Measurements from ENCODE around the gene CAPN13. TPM values are rescaled to one million over a fixed set of nuclear protein-coding genes. Genes with fewer than 3 reads are reported as not detected.

Gene CAPN13
- total RNA-seq, 1 experiment from 2014 or later, result not detected

DNA sequence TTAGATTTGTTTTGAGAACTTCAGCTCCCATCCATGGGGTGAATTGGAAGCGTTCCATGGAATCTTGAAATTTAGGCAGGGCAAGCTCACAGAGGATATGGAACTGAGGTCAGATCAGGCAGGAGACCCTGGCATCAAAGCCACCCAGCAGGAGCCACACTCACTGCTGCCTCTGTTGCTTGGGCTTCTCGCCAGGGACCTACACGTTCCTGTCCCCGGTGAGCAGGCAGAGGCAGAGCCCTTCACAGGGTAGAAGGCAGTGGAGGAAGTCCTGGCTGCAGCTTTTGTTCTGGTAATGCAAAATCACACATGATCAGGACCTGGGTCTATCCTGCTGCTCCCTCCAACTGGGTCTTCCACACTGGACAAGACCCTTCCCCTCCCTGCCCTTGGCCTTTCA lies 42.1 kb downstream of the CAPN13 start:
- no peak for DNase-seq (ENCODE audit: low read depth)

DNA sequence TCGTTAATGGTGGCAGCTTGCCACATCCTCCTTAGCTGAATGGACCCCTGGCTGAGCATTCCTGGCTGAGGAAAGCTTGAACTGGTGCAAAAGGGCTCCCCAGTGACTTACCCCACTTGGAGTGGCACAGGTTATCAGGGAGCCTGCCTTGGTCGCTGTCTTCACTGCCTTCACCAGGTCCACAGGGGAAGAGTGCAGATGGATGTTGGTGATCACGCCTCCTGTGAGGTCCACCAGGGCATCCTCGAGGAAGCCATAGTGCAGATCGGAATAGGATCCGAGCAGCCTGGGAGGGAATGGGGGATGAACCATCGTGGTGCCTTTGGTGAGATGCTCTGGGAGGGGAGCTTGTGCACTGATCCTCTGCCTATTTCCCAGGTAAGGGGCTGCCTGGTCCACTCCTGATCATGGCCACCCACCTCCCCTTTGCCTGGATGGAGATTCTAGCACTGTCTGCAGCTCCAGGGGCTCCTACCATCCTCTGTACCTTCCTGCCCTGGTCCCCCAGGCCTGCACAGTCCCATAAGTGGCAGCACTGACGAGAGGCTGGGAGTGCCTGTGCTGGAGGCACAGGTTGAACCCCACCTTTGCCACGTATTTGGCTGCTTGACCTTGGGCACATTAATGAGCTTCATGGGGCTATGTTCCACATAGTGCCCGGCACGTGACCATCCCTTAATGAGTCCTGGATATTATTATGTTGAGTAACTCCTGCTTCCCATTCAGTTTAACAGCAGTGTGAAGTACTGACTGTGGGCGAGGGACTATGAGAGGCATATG lies 43.0 kb downstream of the CAPN13 start:
- no peak for DNase-seq (ENCODE audit: low read depth)

DNA sequence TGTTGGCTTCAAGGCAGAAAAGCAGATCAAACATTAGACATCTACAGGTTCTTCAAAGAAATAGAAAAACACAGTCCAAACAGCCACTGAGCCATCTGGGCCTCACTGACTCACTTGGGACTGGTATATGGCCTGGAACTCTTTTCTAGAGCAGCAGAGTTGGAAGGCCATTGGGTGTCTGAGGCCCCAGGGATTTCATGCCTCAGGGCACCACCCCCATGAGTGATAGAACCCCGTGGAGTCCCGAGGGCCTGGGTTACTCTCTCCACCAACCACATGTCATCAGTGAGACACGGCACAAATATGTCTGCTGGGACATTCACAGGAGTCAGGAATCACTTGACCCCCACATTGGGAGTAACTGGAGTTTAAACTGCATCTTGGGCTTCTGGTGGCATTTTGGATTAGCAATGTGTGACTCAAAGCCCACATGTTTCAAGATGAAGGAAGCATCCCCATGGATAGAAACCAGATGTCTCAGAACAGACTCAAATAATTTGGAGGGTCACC lies 44.0 kb downstream of the CAPN13 start:
- no peak for DNase-seq (ENCODE audit: low read depth)

DNA sequence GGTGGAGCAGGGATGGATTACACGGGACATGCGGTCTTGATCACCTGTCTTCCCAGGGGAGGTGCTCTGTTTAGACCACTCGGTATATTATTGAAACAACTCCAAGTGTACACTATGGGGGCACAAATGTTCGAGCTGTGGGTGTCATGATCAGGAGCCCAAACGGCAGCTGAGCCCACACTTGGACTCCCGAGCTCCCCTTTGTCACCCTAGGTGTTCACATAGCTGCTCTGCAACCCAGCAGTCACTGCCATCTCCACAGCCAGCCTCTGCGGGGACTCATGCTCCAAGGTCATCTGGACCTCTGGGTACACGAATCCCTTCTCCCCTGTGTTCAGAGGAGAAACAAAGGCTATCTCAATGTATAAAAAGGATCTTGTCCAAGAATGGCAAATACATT lies 46.0 kb downstream of the CAPN13 start:
- DNase-seq (ENCODE audit: low read depth), result no peak

DNA sequence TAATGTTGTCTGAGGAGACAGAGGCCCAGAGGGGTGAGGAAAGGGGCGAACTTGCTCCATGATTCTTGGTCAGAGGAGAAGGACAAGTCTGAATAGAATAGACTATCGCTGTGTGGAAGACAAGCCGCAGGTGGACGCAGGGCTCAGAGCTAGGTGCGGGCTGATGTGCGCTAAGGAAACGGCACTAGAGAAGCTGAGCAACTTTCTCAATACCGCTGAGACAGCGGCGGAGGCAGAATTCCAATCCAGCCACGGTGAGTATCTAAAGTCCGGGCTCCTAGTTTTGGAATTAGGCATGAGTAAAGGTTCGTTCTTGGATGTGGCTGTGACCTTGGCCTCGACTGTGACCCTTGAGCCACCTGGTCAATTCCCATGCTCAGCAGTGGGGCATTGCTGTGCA lies 47.8 kb downstream of the CAPN13 start:
- DNase-seq (ENCODE audit: low read depth), result no peak

DNA sequence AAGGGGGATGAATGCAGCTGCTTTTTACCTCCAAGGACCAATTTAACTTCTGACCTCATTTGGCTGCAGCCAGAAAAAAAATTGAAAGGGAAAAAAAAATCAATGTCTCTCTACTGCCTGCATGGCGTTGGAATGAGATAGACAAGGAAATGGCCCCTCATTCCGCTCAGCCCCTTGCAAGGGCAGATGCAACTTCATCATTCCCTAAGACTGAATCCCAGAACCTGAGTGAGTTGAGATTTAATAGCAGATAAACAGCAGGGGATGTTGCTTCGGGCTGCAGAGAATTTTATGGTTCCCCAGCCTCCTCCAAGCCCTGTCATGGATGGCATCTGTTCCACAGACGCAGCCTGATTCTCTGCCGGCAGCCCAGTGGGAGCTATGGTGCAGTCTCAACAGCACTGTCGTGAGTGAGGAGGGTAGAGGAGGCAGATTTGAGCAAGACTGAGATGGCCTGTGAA lies 49.0 kb downstream of the CAPN13 start:
- DNase-seq (ENCODE audit: low read depth), result no peak

DNA sequence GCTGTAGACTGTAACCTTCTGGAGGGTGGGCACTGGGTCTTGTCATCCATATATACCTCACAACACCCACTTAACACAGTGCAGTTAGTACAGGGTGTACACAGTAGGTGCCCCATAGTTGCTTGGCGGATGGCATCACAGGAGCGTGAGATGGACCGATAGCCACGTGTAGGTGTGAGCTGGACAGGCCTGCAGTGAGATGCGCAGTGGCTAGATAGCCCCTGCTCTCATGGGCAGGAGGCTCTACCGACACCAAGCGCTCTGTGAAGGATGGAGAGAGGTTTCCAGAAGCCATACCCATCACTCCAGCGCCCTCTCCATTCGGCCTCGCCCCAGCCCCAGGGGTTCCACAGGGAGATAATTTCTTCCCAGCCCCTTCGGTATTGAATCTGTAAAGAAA lies 49.5 kb downstream of the CAPN13 start:
- DNase-seq (ENCODE audit: low read depth), result no peak

DNA sequence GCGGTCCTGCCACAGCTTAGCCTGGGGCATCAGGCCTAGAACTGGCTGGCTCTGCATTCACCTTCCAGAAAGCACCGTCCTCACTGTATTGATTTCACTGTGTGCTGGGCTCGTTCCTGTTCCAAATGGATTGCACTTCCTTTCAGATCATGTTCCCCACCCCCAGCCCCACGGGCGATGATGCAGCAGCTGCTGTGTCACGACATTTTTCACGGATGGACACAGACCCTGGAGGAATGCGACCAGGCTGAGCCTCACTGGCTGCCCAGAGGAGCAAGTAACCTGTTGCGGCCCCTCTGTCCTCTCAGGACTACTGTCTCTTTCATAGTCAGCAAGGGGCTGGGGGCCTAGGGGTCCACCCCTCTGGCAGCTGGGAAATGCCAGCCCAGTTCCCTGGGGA lies 50.3 kb downstream of the CAPN13 start:
- DNase-seq (ENCODE audit: low read depth), result no peak

DNA sequence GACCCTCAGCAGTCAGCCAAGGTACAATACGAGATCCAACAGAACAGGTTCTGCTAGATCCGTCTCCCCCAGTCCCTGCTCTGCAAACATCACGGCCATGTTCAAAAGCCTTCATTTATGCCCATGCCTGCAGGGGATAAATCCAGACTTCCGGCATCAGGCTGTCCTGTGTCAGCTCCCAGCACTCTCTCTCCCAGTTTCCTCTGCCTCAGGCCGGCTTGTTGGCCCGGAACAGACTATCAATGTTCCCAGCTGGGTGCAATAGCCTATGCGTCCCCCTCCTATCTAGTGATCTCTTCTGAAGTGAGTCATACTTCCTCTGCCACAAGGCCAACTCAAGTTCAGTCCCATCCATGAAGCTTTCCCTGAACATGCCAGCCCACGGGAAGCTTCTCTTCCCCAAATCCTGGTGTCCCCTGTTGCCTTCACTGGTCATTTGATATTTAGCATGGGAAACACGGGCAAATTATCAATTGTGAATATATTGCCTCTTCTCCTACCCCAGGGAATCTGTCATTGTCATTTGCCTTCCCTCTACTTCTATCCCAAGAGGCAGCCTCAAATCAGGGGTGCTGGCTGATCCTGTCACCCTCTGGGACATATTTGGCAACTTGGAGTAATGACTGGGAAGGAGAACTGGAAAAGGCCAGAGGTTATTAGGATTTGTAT lies 51.1 kb downstream of the CAPN13 start:
- DNase-seq (ENCODE audit: low read depth), result no peak

DNA sequence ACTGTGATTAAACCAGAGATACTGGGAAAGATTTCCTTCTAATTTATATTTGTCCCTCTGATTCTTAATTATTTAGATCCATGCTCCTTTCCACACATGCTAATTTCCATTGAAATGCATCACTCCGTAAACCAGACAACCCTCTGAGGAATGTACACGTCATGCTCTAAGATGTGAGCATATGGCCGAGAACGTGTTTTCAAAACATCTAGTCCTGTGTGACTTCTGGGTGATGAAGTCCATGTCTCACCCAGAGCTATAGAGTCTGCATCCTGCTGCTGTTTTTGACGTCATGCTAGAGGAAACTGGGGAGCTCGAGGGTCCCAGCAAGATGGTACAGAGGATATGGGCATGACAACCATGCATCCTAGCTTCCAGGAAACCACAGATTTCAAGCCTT lies 53.6 kb downstream of the CAPN13 start:
- DNase-seq (ENCODE audit: low read depth), result no peak

DNA sequence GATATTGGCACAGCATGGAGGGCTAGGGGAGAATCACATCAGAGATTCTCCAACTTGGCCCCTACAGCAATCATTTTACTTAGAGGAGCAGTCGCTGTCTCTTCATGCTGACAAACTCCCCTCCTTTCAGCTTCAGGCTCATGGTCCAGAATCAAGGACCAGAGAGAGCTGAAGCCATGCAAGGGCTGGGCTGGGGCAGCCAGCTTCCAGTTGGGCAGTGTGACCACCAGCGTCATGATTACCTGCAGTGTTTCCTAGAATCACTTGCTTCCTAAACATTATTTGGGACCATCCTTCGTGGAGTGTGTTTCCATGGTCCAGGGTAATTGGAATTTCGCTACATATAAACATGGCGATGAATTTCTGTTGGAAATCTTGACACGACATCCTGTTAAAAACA lies 54.4 kb downstream of the CAPN13 start:
- DNase-seq (ENCODE audit: low read depth), result no peak

DNA sequence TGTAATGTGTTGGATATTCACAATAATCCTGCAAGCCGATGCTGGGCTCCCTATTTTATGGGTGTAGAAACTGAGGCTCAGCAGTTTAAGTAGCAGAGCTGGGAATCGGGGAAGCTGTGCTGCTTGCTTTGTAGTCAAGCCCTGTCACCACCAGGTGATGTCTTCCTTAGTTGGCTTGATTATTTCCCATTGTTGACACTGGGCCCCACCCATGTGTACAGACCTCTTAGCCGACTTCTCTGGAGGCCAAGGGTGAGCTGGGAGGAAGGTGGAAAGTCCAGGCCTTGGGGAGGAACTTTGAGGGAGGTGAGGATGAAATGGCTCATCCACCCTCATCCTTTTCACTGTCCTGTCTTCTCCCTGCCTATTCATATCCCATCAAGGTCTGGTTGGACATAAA lies 60.0 kb downstream of the CAPN13 start:
- no peak for DNase-seq (ENCODE audit: low read depth)

DNA sequence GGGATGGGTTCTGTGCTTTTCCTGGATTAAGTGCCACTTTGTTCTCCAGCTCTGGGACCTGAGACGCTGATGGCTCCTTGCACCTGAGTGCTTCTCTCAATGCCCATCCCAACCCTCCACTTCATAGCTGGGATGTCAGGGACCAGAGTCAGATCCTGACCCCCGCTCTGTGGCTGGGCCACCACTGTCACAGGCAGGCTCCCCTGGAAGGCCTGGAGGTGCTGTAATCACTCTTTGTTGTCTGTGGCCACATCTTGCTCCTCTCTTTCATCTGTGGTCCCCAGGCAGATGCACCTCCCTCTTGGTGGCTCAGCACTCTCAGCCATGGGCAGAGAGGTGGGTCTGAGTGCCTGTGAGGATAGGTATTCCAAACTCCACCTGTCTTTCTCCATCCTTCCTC lies 62.4 kb downstream of the CAPN13 start:
- no peak for DNase-seq (ENCODE audit: low read depth)

DNA sequence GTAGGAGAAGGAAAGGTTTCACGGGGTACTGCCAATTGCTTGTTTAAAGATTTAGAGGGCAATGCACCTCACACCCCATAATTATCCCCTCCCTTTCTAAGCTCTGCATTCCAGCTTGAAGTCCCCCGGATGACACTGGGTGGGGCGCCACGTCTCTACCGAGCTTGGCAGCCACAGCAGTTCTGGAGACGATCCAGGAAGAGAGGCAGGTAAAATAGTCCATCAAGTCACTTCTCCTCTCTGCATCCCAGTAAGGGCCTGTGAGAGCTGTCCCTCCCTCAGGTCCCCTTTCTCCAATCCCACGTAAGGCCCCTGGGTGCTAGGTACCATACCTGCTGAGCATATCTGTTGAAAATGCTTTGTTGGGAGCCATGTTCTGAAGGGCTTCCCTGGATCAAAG lies 65.7 kb downstream of the CAPN13 start:
- no peak for DNase-seq (ENCODE audit: low read depth)

DNA sequence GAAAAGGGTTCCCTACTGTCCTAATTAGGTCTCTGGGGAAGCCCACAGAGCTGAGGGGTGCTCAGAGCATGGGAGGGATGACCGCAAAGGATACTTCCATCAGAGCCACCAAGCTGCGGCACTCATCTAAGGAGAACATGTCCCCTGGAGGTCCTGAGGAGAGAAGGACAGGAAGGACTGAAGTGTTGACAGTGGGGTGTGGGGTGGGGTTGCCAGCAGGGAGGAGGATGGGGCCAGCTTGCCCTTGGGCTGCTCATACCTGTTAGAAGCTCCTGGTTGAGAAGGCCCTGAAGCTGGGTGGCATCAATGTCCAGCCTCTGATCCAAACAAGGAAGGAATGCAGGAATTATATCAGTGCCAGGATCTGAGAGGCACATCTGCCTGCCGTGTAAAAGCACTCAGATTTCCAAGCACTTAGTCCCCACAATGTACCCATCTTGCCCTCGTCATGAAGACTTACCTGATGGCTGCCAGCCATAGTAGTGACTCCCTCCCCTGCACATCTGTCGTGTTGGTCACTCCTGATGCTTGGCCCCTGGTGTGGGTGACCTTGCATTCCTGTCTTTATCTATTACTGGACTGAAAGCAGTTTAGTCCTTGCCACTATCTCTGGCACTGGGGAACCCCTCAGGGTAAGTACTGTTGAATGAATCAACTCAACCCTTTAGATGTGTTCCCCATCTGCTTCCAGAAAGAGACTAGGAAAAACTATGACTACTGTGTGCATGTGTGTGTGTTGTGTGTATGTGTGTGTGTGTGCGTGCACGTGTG lies 68.9 kb downstream of the CAPN13 start:
- DNase-seq (ENCODE audit: low read depth), result no peak

DNA sequence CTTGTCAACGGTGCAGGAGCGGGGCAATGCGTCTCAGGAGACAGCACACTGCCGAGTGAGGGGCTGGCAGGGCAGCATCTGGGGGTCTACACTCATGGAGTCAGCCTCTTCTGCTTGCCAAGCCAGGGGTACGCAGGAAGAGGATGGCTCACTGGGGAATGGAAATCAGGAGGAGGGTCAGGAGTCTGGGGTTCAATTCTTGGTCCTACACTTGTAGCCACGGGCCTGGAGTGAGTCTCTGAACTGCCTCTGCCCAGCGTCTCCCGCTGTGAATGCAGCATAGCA lies 70.0 kb downstream of the CAPN13 start:
- no peak for DNase-seq (ENCODE audit: low read depth)

DNA sequence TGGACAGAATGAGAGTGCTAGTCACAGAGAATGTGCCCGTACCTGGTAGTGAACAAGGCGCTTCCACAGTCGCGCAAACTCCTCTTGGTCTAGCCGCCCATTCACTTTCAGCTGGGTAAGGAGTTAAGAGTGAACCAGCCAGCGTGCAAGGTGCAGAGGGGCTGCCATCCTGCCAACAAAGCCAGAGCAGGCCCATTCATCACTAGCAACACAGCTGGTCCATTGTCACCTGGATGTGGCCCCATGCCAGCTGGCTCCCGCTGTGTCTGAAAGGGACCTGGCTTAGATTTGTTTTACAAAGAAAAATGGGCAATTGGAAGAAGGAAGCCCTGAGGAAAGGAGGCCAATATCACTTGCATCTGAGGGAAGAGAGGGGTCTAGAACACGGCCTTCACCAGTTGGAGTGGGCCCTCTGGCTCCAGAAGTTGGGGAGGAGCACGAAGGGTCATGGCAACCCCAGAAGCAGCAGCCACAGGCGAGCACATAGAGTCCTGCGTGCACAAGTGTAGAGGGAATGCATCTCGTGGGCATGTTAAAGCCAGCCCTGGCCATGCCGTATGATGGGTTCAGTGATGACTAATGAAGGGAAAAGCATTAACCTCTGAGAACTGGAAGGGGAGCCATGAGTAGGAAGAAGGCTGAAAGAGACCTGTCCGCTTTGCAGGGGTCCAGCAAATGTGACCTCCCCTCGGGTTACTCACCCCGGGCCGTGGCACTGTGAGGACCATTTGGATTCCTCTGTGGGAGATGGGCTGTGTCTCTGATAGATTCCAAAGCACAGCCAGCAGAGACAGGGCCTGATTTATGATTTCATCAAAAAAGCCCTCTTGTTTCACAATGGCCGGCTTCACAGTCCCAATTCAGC lies 70.6 kb downstream of the CAPN13 start:
- no peak for DNase-seq (ENCODE audit: low read depth)

DNA sequence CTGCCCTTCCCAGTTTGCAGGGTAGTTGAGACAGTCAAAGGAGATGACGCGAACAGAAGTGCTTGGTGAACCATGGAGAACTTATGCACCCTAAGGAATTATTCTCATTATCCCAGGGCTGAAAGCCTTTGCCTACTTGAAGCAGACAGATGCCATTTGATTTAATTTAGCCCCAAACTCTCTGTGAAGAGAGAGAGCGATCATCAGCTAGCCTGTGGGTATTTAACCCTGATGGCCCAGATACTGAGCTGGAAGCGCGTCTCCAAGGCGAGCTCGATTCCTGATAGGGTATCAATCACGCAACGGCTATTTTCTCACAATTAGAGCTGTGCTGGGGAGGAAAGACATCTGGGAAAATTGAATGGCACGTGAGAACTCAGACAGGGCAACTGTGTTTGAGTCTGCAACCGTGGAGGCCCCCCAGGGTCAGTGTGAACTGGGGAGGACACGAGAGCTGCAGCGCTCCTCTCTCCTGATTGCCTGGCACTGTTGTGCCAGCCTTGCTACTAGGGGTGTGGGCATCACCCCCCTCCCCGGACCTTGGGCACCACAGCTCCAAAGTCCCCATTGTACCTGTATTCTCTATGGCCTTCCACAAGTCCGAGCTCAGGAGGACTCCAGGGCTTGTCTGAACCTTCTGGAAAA lies 73.2 kb downstream of the CAPN13 start:
- DNase-seq (ENCODE audit: low read depth), result no peak

DNA sequence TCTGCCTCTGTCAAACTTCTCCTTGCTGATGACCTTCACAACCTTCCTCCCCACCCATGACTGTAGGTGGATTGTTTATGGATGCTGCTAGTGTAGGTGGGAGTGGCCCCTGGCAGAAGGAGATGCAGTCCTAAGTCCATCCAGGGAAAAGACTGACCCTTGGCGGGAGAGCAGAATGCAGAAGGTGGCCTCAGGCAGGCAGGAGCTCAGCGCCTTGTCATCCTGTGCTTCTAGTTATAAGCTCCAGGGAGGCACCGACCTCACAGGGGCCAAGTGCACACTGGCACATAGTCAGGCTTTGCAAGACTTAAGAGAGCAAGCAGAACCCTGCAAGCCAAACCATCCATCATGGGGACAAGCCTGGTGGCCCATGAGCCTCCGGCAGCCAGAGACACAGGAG lies 74.4 kb downstream of the CAPN13 start:
- no peak for DNase-seq (ENCODE audit: low read depth)

DNA sequence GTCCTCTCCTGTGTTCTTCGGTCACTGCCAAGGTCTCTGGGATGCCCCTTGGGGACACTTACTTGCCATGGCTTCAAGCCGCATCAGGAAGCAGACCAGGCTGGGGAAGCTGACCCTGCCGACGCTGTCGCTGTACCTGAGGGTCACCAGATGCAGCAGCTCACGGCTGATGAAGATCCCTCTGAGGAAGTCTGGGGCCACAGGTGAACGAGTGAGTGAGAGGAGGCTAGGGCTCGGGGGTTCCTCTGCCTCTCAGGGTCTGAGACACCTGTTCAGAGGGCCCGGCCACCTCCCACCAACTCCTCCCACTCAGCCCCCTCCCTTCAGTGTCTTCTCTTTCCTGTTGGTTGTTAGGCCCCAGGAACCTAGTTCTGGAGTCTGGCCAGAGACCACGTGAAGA lies 74.9 kb downstream of the CAPN13 start:
- DNase-seq (ENCODE audit: low read depth), result no peak

DNA sequence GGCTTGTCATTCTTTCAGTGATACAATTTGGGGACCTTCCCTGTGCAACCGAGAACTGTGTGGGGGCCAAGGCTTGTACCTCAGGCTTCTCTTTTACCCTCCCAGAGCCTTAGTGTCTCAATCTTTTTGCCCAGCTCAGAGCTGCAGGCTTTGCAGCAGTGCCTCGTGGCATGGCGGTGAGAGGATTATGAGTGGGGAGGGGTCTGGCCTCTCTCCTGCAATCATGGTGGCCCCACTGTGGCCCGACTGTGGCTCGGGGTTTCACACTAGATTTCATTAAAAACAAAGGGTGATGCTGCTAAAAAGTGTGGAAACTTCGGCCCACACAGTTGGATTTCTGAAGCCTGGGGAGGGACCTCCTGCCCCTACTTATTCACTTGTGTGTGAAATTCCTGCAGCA lies 75.5 kb downstream of the CAPN13 start:
- DNase-seq (ENCODE audit: low read depth), result no peak
